Measurements from ENCODE around the gene CEP192. TPM values are rescaled to one million over a fixed set of nuclear protein-coding genes. Genes with fewer than 3 reads are reported as not detected.
A peak's percentile ranks its signal among the peaks of the same experiment; 100 is the strongest.

Gene CEP192
- total and polyA plus RNA-seq, 8 donors: 6.7 to 21.7 (median 14.0) TPM

GRCh38 chr18:13107074-13107473, 115.9 kb downstream of the CEP192 start:
- ATAC-seq: no peak
- intact Hi-C loops (cut with DNase I): no loop called here
- WGBS, 2 donors: 98 to 100% methylated on average over 2 of the region's 2 CpGs
- DNase-seq: no peak
- Histone ChIP-seq H3K4me1 (no peaks in the 10 kb centered on the region), H3K4me3 (no peak overlapping the region), H3K36me3 (peaks cover 0 to 42% (median 8%) of the 10 kb centered on the region in 3 donors), H3K27me3 (no peaks in the 10 kb centered on the region), H3K27ac (no peak overlapping the region), H3K9me3 (no peaks in the 10 kb centered on the region)
- no peak for TF ChIP-seq CTCF (IDR thresholded peaks at IDR 0.05)
- no peak for FAIRE-seq

GRCh38 chr18:13108330-13108729, 117.2 kb downstream of the CEP192 start:
- H3K4me3 ChIP-seq: no peak overlapping the region
- intact Hi-C loops (cut with DNase I): no loop called here
- FAIRE-seq: no peak
- no peak for TF ChIP-seq CTCF (IDR thresholded peaks at IDR 0.05)
- DNase-seq: no peak
- no peaks in the 10 kb centered on the region for H3K27me3 ChIP-seq
- WGBS, 2 donors: 78 to 100% methylated on average over 2 of the region's 2 CpGs
- no peaks in the 10 kb centered on the region for H3K4me1 ChIP-seq
- no peaks in the 10 kb centered on the region for H3K9me3 ChIP-seq
- no peak overlapping the region for H3K27ac ChIP-seq
- H3K36me3 ChIP-seq: peaks cover 0 to 34% (median 8%) of the 10 kb centered on the region in 3 donors
- no peak for ATAC-seq

- DNase-seq (peak in 4 of 6 donors; percentile 27 to 57 (median 44)), ATAC-seq (peak; percentile 41 to 84 (median 79)), FAIRE-seq (no peak)
- intact Hi-C loops (cut with DNase I): no loop called here
- Histone ChIP-seq H3K27me3 (no peaks in the 10 kb centered on the region), H3K9me3 (no peaks in the 10 kb centered on the region), H3K36me3 (peaks cover 0 to 17% (median 4%) of the 10 kb centered on the region in 3 donors), H3K4me3 (no peak overlapping the region), H3K27ac (no peak overlapping the region), H3K4me1 (no peaks in the 10 kb centered on the region)
- TF ChIP-seq CTCF (IDR thresholded peaks at IDR 0.05): no peak
- WGBS, 2 donors: 23 to 42% methylated on average over 3 of the region's 3 CpGs
These were observed 119.4 kb downstream of the CEP192 start for GRCh38 chr18:13110559-13110958.

- Histone ChIP-seq H3K4me3 (no peak overlapping the region), H3K4me1 (no peaks in the 10 kb centered on the region), H3K27me3 (no peaks in the 10 kb centered on the region), H3K27ac (no peak overlapping the region), H3K9me3 (no peaks in the 10 kb centered on the region), H3K36me3 (peaks cover 0 to 8% (median 5%) of the 10 kb centered on the region in 3 donors)
- TF ChIP-seq CTCF (IDR thresholded peaks at IDR 0.05): peak in 2 of 4 donors; percentile 18 to 19
- intact Hi-C loops (cut with DNase I): no loop called here
- ATAC-seq (peak; percentile 79 to 91 (median 84)), DNase-seq (peak in 5 of 6 donors; percentile 28 to 66 (median 41)), FAIRE-seq (no peak)
- 14 to 21% methylated on average over 8 of the region's 8 CpGs for WGBS, 2 donors
These were observed 121.8 kb downstream of the CEP192 start for GRCh38 chr18:13112982-13113381.

GRCh38 chr18:13120255-13120654, 129.1 kb downstream of the CEP192 start:
- FAIRE-seq (no peak), DNase-seq (no peak), ATAC-seq (no peak)
- Histone ChIP-seq H3K9me3 (no peaks in the 10 kb centered on the region), H3K36me3 (peaks cover 0 to 14% (median 5%) of the 10 kb centered on the region in 3 donors), H3K27me3 (no peaks in the 10 kb centered on the region), H3K4me3 (no peak overlapping the region), H3K4me1 (no peaks in the 10 kb centered on the region), H3K27ac (no peak overlapping the region)
- intact Hi-C loops (cut with DNase I): no loop called here
- TF ChIP-seq CTCF (IDR thresholded peaks at IDR 0.05): no peak
- WGBS, 2 donors: 78 to 83% methylated on average over 3 of the region's 3 CpGs

All from pancreas (tissue), 10 donors.